GM18861 (cell line): ENCODE data around the gene PLAC1.

Experiments used
- ATAC-seq: cut with Tn5 transposase; IDR thresholded peaks from one replicate; pipeline ENCODE4 v1.9.1; 2021; ENCODE audit not compliant: unreplicated experiment

Gene PLAC1

GRCh38 chrX:134658002-134658759 is at the start of gene PLAC1:
Gene PLAC1 (minus strand): TSS chrX:134658471. CDS start chrX:134566682, 91,789 bp downstream.
- no peak for ATAC-seq

GRCh38 chrX:134706138-134706537 is 47.9 kb upstream of the PLAC1 start:
- no peak for ATAC-seq

GRCh38 chrX:134695999-134696398 is 37.7 kb upstream of the PLAC1 start:
- no peak for ATAC-seq

DNA sequence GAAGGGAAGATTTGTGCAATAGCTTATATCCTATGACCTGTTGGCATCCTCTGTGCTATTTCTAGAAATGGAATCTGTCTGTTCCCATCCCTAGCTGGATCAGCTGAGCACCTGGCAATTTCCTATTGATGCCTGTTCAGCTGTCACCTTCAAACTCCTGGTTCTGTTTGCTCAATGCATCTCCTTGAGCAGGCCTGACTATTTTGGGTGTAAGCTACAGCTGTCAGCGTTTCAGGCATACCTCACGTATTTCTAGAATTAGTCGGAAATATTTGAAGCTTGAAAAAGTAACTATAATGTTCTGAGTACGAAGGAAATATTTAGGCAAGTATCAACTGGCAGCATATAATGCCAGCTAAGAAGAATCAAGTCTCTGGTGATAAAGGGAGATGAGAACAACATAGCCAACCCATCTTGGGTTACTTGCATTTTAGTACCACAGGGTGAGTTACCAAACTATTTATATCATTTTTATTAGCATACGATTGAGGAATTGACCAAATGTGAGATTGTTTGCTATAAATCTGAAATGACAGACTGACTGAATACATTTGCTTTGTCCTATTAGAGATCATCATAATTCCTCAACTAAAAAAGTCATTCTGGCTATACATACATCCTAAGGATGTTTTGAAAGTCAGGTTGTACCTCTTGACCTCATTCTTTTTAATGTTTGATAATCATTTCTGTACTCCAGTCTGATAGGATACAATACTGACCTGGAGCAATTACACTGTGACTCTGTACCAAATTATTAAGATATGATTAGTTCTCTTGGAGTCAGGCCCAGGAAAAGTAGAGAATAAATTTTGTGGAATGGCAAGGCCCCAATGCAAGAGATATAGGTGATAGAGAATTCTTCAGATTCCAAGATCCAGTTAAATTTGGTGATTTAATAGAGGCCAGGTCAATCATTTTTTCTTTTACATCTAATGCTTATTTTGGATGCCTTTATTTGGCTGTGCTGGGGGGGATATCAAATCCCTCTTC is 36.4 kb upstream of the PLAC1 start:
- ATAC-seq: no peak

DNA sequence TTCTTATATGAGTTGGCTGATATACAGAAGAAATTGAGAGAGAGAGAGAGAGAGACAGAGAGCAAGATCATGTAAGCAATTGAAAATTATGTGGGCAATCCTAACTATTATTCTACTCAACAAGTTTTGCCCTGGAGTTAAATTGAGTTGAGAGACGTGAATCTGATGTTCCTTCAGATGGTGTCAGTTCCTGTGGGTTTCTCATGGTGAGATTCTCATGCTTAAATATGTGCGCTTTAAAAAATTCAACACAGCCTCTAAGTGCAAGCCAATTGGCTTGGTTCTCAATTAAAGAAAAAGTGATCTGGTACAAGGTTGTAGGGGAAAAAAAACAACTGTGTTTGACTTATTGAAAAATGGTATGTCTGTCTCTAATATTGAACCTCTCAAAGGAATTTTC is 35.4 kb upstream of the PLAC1 start:
- no peak for ATAC-seq

DNA sequence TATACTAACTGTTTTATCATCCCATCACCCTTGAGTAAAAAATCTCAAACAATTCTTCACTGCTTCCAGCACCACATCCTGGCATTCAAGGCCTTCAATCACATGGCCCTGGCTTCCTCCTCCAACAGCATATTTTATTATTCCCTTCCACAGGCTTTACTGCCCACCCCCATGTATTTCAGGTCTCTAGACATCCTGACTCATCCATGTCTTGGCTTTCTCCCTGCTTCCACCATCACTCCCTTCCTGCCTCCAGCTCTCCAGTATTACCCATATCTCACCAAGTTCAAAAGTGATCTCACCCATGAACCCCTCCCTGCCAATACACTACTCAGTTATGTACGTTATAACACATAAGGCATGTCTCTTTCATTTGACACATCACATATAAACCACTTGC is 34.7 kb upstream of the PLAC1 start:
- ATAC-seq: no peak

DNA sequence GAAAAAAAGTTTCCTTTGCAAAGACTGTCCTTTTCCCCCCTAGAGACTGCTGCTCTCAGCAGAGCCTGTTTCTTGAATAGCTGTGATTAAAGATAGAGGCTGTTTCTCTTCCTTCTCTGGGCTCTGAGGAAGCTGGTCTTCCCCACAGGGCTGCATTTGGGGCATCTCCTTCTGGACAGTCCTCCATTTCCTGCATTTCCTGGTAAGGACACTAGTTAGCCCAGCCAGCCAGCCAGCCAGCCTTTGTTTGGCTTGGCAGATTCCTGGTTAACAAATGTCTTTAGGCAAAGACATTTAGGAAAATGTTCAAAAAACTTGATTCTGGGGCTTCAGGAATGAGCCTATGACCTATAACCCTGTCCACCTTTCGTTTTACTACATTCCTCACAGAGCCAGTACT is 34.0 kb upstream of the PLAC1 start:
- ATAC-seq: no peak

DNA sequence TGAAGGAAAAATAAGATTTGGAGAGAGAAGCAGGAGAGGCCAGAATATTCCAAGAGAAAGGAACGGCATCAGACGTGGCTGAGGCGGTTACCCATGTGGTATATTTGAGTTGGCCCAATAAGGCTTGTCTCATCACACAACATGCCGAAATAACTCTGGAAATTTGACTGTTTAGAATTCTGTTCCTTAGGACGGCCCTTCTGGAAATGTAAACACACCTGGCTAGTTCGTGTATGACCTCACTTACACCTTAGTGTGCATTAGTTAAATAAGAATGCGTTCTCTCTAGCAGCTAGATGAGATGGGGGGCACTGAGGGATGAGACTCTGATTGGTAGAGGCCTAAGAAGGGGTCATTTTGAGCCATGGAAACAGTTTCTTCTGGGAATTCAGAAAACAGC is 33.2 kb upstream of the PLAC1 start:
- no peak for ATAC-seq

DNA sequence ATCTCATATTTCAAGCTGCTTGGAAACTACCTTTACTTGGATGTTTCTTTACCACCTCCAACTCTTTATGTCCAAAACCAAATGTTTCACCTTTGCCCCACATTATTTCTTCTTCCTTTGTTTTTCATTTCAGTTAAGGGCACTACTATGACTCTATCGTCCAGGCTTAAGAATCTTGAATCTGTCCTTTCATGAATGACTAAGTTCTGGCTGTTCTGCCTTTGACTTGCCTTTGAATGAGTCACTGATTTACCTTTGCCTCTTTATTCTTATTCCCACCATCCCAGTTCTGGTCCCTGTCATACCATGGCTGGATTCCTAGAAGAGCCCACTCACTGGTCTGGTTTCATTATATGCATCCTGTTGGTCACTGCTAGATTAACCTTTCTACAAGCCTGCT is 30.6 kb upstream of the PLAC1 start:
- ATAC-seq: no peak

- no peak for ATAC-seq
Measured at GRCh38 chrX:134688031-134688823, 30.0 kb upstream of the PLAC1 start.

GRCh38 chrX:134685668-134686067 is 27.4 kb upstream of the PLAC1 start:
- no peak for ATAC-seq

DNA sequence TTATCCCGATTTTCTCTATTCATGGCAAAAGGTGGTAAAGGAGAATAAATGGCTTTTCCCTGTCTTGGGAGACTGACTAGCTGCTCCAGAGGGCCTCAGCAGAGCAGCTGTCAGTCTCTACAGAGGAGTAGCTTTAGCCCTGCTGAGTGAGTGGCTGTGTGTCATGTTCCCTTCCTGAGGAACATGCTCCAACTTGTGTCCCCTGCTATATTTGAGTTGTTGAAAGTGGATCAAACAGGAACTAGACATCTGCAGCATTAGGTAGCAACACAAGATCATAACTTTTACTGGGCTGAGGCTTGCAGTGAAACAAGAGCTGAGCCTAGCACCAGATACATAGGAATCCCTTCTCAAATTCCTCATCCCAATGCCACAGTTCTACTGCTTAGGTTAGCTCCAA is 26.7 kb upstream of the PLAC1 start:
- ATAC-seq: no peak

- no peak for ATAC-seq
Measured at GRCh38 chrX:134683351-134684005, 25.2 kb upstream of the PLAC1 start.

DNA sequence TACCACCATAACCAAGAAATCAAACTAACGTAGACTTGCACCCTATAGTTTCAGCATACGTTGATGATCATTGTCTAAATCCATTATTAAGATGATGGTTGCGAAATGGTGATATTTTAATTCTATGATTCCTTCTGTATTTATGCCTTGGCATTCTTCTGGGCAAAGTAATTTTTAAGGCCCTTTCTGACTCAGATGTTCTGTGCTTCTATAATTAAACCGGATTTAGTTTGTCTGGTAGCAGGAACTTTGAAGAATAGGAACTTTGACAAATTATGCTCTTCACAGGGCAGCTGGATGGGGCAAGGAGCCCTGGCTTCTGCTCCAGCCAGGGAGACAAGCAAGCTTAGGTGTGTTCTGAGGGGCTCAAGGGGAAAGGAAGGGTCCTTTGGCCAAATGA is 23.8 kb upstream of the PLAC1 start:
- no peak for ATAC-seq

GRCh38 chrX:134679644-134680043 is 21.4 kb upstream of the PLAC1 start:
- ATAC-seq: no peak

- ATAC-seq: no peak
Measured at GRCh38 chrX:134679221-134679620, 20.9 kb upstream of the PLAC1 start.

- no peak for ATAC-seq
Measured at GRCh38 chrX:134677332-134677731, 19.1 kb upstream of the PLAC1 start.

- ATAC-seq: no peak
Measured at GRCh38 chrX:134676436-134676835, 18.2 kb upstream of the PLAC1 start.

- no peak for ATAC-seq
Measured at GRCh38 chrX:134673123-134673522, 14.9 kb upstream of the PLAC1 start.

DNA sequence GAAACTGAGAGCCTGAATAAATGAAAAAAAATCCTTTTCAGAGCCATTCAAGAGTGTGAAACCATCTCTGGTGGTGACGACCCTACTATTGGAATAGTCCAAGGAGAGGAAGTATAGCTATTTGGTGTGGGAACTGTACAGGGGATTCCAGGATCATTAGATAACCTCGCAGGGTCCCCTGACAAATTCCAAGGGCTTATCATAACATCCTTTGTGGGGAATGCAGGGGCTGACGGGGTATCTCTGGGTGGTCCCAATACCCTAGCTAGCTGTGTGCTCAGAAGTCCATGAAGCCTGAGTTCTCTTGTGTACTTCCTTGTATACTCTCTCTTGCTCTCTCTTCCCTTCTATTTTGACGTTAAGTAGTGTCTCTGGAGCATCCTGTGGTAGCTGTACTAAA is 13.8 kb upstream of the PLAC1 start:
- no peak for ATAC-seq

GRCh38 chrX:134671294-134671693 is 13.0 kb upstream of the PLAC1 start:
- no peak for ATAC-seq
